Hepatocyte (in vitro differentiated cells): Measurements from ENCODE around the gene ADGB. TPM values are rescaled to one million over a fixed set of nuclear protein-coding genes. Genes with fewer than 3 reads are reported as not detected.

Source experiments
- DNase-seq: peaks from one replicate; pipeline ENCODE4 v3.0.0-alpha.2; 2016; ENCODE audit warnings: low spot score
- H2AFZ ChIP-seq: fragments of 200-600 bp; sonication (generic); 2 replicates; pipeline ENCODE4 v1.6.0; 2016; ENCODE audit warnings: antibody characterized with exemption, mild to moderate bottlenecking
- H3K27ac ChIP-seq: fragments of 200-600 bp; sonication (generic); 2 replicates; pipeline ENCODE4 v1.5.1; 2016; ENCODE audit warnings: mild to moderate bottlenecking
- H3K27me3 ChIP-seq: fragments of 200-600 bp; sonication (generic); 2 replicates; pipeline ENCODE4 v1.6.1; 2016
- H3K36me3 ChIP-seq: fragments of 200-600 bp; sonication (generic); replicated peaks from 2 replicates; pipeline ENCODE4 v1.5.1; 2016; ENCODE audit warnings: low read depth; ENCODE audit not compliant: insufficient read depth
- H3K4me1 ChIP-seq: fragments of 200-600 bp; sonication (generic); 2 replicates; pipeline ENCODE4 v1.5.1; 2016; ENCODE audit warnings: mild to moderate bottlenecking, moderate library complexity; ENCODE audit not compliant: insufficient read depth
- H3K4me2 ChIP-seq: fragments of 200-600 bp; sonication (generic); 2 replicates; pipeline ENCODE4 v1.6.0; 2016
- H3K4me3 ChIP-seq: fragments of 200-600 bp; sonication (generic); 2 replicates; pipeline ENCODE4 v1.5.1; 2016; ENCODE audit warnings: mild to moderate bottlenecking
- H3K79me2 ChIP-seq: fragments of 200-600 bp; sonication (generic); 2 replicates; pipeline ENCODE4 v1.6.0; 2017; ENCODE audit warnings: mild to moderate bottlenecking
- H3K9me2 ChIP-seq: fragments of 200-600 bp; sonication (generic); replicated peaks from 2 replicates; pipeline ENCODE4 v1.6.0; 2017; ENCODE audit warnings: mild to moderate bottlenecking; ENCODE audit not compliant: insufficient read depth
- H3K9me3 ChIP-seq: fragments of 200-600 bp; sonication (generic); 2 replicates; pipeline ENCODE4 v1.5.1; 2016; ENCODE audit warnings: low read depth, mild to moderate bottlenecking
- H4K20me1 ChIP-seq: fragments of 200-600 bp; sonication (generic); 2 replicates; pipeline ENCODE4 v1.6.0; 2016; ENCODE audit warnings: mild to moderate bottlenecking; ENCODE audit not compliant: insufficient read depth, poor library complexity, severe bottlenecking
- EZH2 ChIP-seq: fragments of 200-600 bp; sonication (generic); IDR thresholded peaks from 2 replicates; pipeline ENCODE4 v1.6.1; 2016; ENCODE audit warnings: antibody characterized with exemption, mild to moderate bottlenecking, borderline replicate concordance
- EZH2phosphoT487 ChIP-seq: fragments of 200-600 bp; sonication (generic); IDR thresholded peaks from one replicate; pipeline ENCODE4 v1.6.1; 2018; ENCODE audit warnings: antibody characterized with exemption, mild to moderate bottlenecking, low read depth, moderate library complexity; ENCODE audit not compliant: unreplicated experiment, severe bottlenecking
- WGBS: methylation state at CpG from one replicate; pipeline ENCODE4 v1.1.6; 2016; ENCODE audit warnings: low lambda C conversion rate; ENCODE audit errors: missing lambda C conversion rate; 5-methylcytosine and 5-hydroxymethylcytosine counted together
- polyA plus RNA-seq: library from polyadenylated mRNA; unstranded; fragments of >200 nt; fragmentation: Nextera tagmentation; extraction: Ambion mirVana; gene quantifications from 2 replicates; pipeline ENCODE4 v1.2.1, GENCODE V29; 2016
- total RNA-seq: library from RNA; depleted of rRNA; stranded (reverse); fragments of >200 nt; gene quantifications from 2 replicates; pipeline ENCODE4 v1.2.3, GENCODE V29; 2014
- TF ChIP-seq, protein P1 (sequence below): fragments of 200-600 bp; sonication (generic); IDR thresholded peaks from 2 replicates; pipeline ENCODE4 v1.5.1; 2016; ENCODE audit warnings: antibody characterized with exemption, mild to moderate bottlenecking; ENCODE audit not compliant: poor library complexity

The ADGB gene
- total and polyA plus RNA-seq, 2 experiments from 2014 or later, result 0.33 TPM; not detected in 1

DNA sequence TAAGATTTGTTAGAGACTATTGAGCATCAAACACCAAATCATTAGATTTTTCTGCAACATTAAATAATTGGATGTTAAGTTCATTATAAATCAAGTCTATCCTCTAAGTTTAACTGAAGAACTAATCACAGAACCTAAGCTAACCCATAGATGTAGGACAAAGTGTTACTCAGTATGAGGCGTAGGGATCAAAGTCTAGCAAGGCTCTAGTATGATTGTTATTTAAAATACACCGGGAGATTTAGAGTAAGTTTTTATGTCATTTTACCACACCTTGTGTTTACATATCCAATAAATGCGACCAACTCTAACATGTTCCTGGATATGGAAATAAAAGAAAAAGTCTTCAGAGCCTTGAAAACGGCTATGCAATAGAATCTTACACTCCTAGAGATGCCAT, 2.6 kb downstream of the ADGB start:
- Histone ChIP-seq H3K79me2 (no peaks in the 10 kb centered on the region), H4K20me1 (no peaks in the 10 kb centered on the region), H3K4me2 (peak overlapping the region; percentile 43), H2AFZ (no peak overlapping the region), H3K27me3 (no peaks in the 10 kb centered on the region), H3K4me1 (no peaks in the 10 kb centered on the region), H3K27ac (peak overlapping the region; percentile 12), H3K9me3 (no peaks in the 10 kb centered on the region), H3K4me3 (no peak overlapping the region), H3K36me3 (no peaks in the 10 kb centered on the region), H3K9me2 (no peaks in the 10 kb centered on the region)
- TF ChIP-seq EZH2 (no peak), EZH2phosphoT487 (no peak)
- TF ChIP-seq, protein P1, sequence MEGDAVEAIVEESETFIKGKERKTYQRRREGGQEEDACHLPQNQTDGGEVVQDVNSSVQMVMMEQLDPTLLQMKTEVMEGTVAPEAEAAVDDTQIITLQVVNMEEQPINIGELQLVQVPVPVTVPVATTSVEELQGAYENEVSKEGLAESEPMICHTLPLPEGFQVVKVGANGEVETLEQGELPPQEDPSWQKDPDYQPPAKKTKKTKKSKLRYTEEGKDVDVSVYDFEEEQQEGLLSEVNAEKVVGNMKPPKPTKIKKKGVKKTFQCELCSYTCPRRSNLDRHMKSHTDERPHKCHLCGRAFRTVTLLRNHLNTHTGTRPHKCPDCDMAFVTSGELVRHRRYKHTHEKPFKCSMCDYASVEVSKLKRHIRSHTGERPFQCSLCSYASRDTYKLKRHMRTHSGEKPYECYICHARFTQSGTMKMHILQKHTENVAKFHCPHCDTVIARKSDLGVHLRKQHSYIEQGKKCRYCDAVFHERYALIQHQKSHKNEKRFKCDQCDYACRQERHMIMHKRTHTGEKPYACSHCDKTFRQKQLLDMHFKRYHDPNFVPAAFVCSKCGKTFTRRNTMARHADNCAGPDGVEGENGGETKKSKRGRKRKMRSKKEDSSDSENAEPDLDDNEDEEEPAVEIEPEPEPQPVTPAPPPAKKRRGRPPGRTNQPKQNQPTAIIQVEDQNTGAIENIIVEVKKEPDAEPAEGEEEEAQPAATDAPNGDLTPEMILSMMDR, result no peak
- DNase-seq, result no peak
- 46% methylated on average over 4 of the region's 4 CpGs for WGBS

DNA sequence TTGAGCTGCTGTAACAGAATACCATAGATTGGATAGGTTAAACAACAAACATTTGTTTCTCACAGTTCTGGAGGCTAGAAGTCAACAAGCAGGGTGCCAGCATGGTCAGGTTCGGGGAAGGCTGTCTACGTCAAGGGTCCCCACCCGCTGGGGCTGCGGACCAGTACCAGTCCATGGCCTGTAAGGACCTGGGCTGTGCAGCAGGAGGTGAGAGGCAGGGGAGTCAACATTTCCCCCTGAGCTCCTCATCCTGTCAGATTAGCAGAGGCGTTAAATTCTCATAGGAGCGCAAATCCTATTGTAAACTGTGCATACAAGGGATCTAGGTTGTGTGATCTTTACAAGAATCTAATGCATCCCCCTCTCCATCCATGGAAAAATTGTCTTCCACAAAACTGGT, 3.8 kb downstream of the ADGB start:
- no peaks in the 10 kb centered on the region for H3K36me3 ChIP-seq
- DNase-seq, result no peak
- no peak overlapping the region for H2AFZ ChIP-seq
- H3K9me2 ChIP-seq, result no peaks in the 10 kb centered on the region
- no peaks in the 10 kb centered on the region for H3K4me1 ChIP-seq
- no peaks in the 10 kb centered on the region for H3K79me2 ChIP-seq
- H3K9me3 ChIP-seq, result no peaks in the 10 kb centered on the region
- no peak overlapping the region for H3K4me2 ChIP-seq
- H4K20me1 ChIP-seq, result no peaks in the 10 kb centered on the region
- 72% methylated on average over 6 of the region's 6 CpGs for WGBS
- H3K27me3 ChIP-seq, result no peaks in the 10 kb centered on the region
- no peak for TF ChIP-seq EZH2phosphoT487
- TF ChIP-seq EZH2, result no peak
- TF ChIP-seq, protein P1, result no peak
- H3K4me3 ChIP-seq, result no peak overlapping the region
- H3K27ac ChIP-seq, result no peak overlapping the region

DNA sequence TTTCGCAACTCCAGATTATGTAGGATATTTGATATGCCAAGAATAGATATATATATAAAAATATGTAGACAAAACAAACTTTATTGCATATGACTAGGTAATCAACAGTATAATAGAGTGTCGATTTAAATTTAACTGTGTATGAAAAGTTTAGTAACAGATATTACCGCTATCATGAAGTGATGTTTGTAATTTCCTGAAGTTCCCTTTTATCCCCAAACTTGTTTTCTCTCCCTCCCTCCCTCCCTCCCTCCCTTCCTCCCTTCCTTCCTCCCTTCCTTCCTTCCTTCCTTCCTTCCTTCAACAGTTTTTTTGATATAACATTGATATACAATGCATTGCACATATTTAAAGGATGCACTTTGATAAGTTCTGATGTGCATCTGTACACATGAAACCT, 15.2 kb downstream of the ADGB start:
- no peaks in the 10 kb centered on the region for H3K4me1 ChIP-seq
- H3K27ac ChIP-seq, result no peak overlapping the region
- no peaks in the 10 kb centered on the region for H4K20me1 ChIP-seq
- no peaks in the 10 kb centered on the region for H3K9me3 ChIP-seq
- no peaks in the 10 kb centered on the region for H3K9me2 ChIP-seq
- no peak overlapping the region for H3K4me3 ChIP-seq
- no peak for TF ChIP-seq EZH2phosphoT487
- no peak for TF ChIP-seq EZH2
- TF ChIP-seq, protein P1, result no peak
- no peaks in the 10 kb centered on the region for H3K27me3 ChIP-seq
- WGBS, result 96% methylated on average over 3 of the region's 3 CpGs
- DNase-seq, result no peak
- no peaks in the 10 kb centered on the region for H3K79me2 ChIP-seq
- H3K36me3 ChIP-seq, result no peaks in the 10 kb centered on the region
- H2AFZ ChIP-seq, result no peak overlapping the region
- H3K4me2 ChIP-seq, result no peak overlapping the region

DNA sequence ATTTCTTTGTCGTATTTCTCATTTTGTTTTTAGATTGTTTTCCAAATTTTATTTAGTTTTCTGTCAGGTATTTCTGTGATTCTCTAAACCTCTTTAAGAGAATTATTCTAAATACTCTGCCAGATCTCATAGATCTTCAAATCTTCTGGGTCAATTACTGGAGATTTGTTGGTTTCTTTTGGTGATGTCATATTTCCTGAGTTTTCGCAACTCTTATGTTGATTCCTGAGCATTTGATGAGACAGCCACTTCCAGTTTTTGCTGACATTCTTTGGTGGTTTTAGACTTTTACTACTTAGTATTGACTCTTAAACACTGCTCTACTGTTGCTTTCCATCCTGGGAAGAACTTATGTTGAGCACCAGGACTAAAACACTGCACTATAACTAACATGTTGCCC, 21.9 kb downstream of the ADGB start:
- no peak for TF ChIP-seq EZH2
- TF ChIP-seq, protein P1, result no peak
- no peak for TF ChIP-seq EZH2phosphoT487
- Histone ChIP-seq H3K4me2 (no peak overlapping the region), H3K4me1 (no peaks in the 10 kb centered on the region), H3K27me3 (no peaks in the 10 kb centered on the region), H3K36me3 (no peaks in the 10 kb centered on the region), H3K9me2 (no peaks in the 10 kb centered on the region), H4K20me1 (no peaks in the 10 kb centered on the region), H3K4me3 (no peak overlapping the region), H2AFZ (no peak overlapping the region), H3K9me3 (no peaks in the 10 kb centered on the region), H3K79me2 (no peaks in the 10 kb centered on the region), H3K27ac (no peak overlapping the region)
- DNase-seq, result no peak
- 98% methylated on average over 2 of the region's 2 CpGs for WGBS
